Measurements from ENCODE around the gene ZNF747.
"Not testable (repeated sequence)": the region's sequence is repeated elsewhere in the genome, so short reads cannot be mapped to it uniquely, and the experiment has no call there.

ZNF747 gene

GRCh38 chr16:30557957-30558788, 23.5 kb upstream of the ZNF747 start, which contains the start of gene ZNF764:
Gene ZNF764 (minus strand): TSS chr16:30558374. CDS start chr16:30558182, 192 bp downstream.
- in situ Hi-C loops (cut with HindIII; ENCODE audit: low sequenced_read_pairs) = no loop called here

GRCh38 chr16:30557707-30557956, 23.0 kb upstream of the ZNF747 start:
- in situ Hi-C loops (cut with HindIII; ENCODE audit: low sequenced_read_pairs) = no loop called here

GRCh38 chr16:30556125-30556473, 21.4 kb upstream of the ZNF747 start:
- in situ Hi-C loops (cut with HindIII; ENCODE audit: low sequenced_read_pairs) = no loop called here

DNA sequence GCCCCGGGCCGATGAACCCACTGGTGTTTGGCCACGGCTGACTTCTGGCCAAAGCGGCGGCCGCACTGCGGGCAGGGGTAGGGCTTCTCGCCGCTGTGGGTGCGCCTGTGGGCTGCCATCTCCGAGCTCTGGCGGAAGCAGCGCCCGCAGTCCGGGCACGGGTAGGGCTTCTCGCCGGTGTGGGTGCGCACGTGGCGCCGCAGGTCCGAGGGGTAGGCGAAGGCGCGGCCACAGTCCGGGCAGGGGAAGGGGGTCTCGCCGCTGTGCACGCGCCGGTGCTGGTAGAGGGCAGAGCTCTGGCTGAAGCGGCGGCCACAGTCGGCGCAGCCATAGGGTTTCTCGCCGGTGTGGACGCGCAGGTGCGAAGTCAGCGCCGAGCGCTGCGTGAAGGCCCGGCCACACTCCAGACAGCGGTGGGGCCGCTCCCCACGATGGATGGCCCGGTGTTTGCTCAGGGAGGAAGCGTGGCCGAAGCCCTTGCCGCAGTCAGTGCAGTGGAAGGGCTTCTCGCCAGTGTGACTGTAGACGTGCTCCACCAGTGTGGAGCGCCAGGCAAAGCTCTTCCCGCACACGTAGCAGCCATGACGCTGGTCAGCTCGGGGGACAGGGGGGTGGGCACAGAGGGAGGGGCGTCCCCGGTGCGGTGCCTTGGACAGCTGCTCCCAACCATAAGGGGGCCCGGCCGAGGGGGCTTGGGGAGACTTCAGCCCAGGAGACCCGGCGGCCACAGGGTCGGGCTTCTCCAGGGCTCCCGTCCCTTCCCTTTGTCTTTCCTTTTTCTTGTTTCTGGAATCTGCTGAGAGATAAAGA, 20.9 kb upstream of the ZNF747 start:
- in situ Hi-C loops (cut with HindIII; ENCODE audit: low sequenced_read_pairs) = no loop called here

- in situ Hi-C loops (cut with HindIII; ENCODE audit: low sequenced_read_pairs) = no loop called here
Measured at GRCh38 chr16:30554557-30555314, 20.1 kb upstream of the ZNF747 start.

DNA sequence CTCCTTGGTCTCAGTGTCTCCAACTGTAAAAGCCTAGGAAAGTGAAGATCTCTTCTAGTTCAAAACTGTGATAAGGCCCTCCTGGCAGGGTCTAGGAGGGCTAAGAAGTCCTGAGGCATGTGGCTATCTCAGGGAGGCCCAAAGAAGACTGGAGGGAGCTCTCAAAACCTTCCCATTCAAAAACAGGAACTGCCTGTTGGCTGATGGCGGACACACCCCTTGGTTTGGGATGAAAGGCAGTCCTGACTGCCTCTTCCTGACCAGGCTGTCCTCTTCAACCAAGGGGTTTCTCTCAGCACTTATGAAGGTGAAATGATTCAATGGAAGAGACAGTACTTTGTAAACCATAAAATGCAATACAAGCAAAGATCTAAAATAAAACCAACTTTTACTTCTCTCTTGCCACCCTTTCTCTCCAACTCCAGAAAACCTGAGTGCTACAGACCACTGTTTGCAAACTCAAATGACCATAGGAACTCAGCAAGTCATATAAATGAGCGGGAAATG, 18.8 kb upstream of the ZNF747 start:
- in situ Hi-C loops (cut with HindIII; ENCODE audit: low sequenced_read_pairs) = no loop called here

GRCh38 chr16:30552956-30553355, 18.3 kb upstream of the ZNF747 start:
- in situ Hi-C loops (cut with HindIII; ENCODE audit: low sequenced_read_pairs) = no loop called here

- in situ Hi-C loops (cut with HindIII; ENCODE audit: low sequenced_read_pairs) = no loop called here
Measured at GRCh38 chr16:30551781-30552180, 17.1 kb upstream of the ZNF747 start.

DNA sequence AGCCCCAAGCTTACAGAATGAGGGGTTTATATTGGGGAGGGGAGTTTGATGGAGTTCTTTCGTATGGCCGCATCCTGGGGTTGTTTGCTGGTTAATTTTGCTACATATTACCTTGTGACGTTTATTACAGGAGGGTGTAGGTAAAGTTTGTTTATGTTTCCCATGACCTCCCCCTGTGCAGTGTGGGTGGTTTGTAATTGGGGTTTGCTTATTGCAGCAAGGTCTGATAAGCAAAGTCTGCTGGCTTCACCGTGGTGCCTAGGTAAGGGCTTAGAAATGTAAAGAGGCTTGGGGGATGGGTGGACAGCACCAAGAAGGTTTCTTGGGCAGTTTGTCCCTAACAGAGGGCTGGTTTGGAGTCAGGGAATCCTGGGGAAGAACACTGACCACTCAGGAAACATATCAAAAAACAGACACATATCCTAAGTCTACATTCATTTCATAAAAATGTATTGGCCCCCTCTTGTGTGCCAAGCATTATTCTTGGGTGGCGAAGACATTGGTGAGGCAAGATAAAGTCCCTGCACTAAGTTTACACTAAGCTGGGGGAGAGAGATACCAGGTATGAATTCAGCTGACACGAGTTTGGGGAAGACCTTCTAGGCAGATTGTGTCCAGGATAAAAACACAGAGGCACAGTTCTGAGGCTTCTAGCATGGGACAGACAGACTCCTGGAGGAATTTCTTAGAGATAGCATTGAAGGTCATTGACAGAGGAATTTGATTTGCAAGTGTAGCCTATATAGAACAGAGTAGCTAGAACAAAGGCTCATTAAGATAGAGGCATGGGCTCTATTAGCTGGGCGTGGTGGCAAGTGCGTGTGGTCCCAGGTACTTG, 14.0 kb upstream of the ZNF747 start:
- in situ Hi-C loops (cut with HindIII; ENCODE audit: low sequenced_read_pairs) = no loop called here

DNA sequence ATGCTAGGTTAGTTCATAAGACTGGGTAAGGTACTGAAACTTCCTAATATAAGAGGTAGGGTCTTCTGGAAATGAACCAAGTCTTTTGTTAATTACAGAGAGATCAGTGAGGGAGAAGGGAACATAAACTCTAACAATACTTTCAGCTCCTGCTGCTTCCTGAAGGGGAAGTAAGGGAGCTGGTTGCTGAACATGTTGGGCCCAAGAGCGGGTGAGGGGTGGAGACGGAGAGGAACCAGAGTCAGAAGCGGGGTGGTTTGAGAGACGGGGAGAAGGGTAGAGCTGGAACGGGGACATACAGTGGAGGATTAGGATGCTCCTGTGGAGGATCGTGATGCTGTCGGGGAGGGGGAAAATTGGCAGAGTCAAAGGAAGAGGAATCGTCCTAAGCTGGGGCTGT, 11.5 kb upstream of the ZNF747 start:
- in situ Hi-C loops (cut with HindIII; ENCODE audit: low sequenced_read_pairs) = no loop called here

DNA sequence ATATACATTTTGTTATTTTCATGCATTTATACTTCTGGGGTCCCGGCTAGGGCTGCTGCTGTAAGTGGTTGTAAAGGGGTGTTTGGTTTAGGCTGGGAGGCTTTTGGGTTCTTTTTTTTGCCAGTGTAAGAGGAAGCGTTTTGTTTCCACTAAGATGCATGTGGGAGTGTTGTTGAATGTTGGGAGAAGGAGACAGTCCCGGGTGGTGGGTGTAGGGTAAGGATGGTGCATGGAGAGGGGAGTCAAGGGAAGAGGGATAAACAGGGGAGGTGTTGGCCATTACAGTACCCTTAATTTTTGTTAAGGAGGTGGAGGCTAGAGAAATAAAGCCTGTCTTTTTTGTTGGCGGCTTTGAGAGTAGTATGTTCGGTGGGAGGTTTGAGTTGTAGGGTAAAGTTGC, 8.4 kb upstream of the ZNF747 start:
- in situ Hi-C loops (cut with HindIII; ENCODE audit: low sequenced_read_pairs) = no loop called here

DNA sequence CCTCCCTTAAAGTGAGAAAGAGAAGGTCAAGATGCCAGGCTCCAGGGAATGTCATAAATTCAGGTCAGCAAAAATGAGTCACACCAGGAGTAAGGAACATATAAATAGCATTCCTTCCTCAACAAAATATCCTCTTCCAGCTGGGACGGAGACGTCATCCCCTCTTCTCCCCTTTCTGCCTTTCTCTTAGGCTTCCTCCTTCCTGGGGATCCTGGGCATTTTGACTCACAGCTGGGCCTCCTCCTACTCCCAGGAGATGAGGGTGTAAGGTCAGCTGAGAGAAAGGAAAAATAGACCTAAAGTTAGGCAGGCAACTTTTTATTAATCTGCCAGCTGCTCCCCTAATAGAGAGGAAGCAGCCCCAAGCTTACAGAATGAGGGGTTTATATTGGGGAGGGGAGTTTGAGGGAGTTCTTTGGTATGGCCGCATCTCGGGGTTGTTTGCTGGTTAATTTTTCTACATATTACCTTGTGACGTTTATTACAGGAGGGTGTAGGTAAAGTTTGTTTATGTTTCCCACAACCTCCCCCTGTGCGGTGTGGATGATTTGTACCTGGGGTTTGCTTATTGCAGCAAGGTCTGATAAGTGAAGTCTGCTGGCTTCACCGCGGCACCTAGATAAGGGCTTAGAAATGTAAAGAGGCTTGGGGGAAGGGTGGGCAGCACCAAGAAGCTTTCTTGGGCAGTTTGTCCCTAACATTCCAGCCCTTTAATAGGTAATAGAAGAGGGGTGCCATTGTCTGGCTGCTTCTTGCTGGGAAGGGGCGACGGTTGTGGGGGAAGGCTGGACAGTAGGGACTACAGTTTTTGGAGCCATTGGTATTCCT, 7.1 kb upstream of the ZNF747 start:
- in situ Hi-C loops (cut with HindIII; ENCODE audit: low sequenced_read_pairs) = no loop called here

DNA sequence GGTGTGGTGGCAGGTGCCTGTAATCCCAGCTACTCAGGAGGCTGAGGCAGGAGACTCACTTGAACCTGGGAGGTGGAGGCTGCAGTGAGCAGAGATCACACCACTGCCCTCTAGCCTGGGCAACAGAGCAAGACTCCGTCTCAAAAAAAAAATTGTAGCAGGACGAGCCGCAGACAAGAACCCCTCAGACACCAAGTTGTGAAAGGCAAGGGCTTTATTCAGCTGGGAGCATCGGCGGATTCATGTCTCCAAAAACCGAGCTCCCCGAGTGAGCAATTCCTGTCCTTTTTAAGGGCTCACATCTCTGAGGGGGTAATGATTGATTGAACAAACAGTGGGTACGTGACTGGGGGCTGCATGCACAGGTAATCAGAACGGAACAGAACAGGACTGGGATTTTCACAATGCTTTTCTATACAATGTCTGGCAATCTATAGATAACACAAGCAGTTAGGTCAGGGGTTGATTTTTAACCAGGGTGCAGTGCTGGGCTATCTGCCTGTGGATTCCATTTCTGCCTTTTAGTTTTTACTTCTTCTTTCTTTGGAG, 6.3 kb upstream of the ZNF747 start:
- in situ Hi-C loops (cut with HindIII; ENCODE audit: low sequenced_read_pairs) = not testable (repeated sequence)

DNA sequence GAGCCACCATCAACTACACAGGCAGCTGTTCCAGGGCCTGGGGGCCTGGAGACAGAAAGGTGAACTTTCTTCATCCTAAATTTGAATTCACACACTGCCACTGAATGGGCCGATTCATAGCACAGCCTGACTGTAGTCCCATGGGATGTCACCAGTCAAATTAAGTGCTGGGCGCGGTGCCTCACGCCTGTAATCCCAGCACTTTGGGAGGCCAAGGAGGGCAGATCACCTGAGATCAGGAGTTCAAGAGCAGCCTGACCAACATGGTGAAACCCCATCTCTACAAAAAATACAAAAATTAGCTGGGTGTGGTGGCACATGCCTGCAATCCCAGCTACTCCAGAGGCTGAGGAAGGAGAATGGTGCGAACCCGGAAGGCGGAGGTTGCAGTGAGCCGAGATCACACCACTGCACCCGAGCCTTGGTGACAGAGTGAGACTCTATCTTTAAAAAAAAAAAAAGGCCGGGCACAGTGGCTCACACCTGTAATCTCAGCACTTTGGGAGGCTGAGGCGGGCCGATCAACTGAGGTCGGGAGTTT, 5.4 kb upstream of the ZNF747 start:
- in situ Hi-C loops (cut with HindIII; ENCODE audit: low sequenced_read_pairs) = not testable (repeated sequence)

DNA sequence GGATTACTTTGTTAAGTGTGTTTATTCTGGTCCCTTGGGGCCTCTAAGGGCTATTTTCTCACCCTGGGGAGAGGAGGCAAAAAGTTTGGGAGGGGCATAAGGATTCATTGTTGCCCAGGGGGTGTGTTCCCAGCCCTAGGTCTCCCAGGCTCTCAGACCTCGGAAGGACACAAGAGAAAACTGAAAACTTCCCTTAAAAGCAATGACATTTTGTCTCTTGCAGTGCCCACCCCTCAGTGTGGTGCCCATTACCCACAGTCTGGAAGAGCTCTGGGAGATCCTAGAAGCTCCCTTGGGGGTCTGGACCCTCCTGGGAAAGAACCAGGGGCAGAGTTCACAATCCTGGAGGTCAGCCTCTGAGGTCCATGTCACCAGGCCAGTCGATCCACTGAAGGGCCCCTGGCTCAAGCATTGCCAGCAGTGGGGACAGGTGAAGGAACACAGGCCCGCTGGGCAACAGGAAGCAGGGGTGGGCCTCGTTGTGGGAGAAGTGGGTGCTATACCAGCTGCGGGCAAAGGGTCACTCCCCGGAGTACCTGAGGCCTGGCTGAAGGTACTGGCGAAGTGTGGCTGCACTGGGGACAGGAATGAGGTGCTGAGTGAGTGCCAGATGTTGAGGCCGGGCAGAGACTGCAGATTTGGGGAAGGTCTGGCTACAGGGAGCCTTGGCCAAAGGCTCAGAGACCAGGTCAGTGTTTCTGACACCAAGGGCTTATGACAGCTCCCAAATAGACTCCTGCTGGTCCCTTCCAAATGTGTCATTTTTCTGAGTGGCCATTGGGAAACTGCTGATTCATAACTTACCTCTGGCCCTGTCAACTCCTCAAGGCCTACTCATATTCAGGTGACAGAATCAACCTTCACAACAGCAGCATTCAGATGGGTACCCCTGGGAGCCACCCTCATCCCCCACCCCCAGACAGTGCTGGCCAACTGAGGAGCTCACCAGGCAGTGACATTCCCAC, 4.6 kb upstream of the ZNF747 start:
- in situ Hi-C loops (cut with HindIII; ENCODE audit: low sequenced_read_pairs) = no loop called here

DNA sequence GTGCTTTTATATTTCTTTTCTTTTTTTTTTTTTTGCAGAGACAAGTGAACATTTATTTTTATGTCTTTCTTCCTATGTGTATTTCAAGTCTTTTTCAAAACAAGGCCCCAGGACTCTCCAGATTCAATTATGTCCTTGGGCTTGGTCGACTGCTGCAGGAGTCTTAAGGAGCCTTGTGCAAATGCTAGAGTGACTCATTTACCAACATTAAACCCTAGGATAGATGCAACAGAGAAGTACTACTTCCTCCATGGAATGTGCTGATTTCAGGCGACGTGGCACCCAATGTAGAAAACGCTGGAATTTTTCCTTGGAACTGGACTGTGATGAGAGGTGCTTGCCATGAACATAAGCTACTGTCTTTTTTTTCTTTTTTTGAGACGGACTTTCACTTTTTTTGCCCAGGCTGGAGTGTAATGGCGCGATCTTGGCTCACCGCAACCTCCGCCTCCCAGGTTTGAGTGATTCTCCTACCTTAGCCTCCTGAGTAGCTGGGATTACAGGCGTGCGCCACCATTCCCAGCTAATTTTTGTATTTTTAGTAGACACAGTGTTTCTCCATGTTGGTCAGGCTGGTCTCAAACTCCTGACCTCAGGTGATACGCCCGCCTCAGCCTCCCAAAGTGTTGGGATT, 1.9 kb upstream of the ZNF747 start:
- in situ Hi-C loops (cut with HindIII; ENCODE audit: low sequenced_read_pairs) = not testable (repeated sequence)

- in situ Hi-C loops (cut with HindIII; ENCODE audit: low sequenced_read_pairs) = no loop called here
Measured at GRCh38 chr16:30535777-30536190, 1.1 kb upstream of the ZNF747 start.

Measured in endothelial cell of hepatic sinusoid (primary cell).